HG03354 (cell line): ENCODE measurements around the gene TXK.

Source experiments
- ATAC-seq: cut with Tn5 transposase; IDR thresholded peaks from one replicate; pipeline ENCODE4 v1.9.1; 2021; ENCODE audit warnings: mild to moderate bottlenecking; ENCODE audit not compliant: unreplicated experiment, poor library complexity, severe bottlenecking

Gene TXK

DNA sequence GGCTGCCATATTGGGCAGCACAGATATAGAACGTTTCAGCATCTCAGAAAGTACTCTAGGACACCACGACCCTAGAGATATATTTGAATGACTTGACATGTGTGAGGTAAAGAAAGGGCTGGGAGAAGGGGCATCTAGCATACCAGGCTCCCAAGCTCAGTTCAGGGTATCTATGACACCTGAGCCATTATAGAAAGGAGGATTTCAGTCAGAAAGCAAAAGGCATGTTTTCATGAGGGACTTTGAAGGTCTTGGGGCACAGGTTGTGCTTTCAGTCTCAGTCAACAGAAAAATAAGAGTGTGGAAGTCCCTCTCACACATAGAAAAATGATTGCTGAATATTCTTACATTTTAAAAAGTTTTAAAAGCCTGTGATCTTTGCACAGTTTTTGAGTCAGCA lies 65.9 kb downstream of the TXK start:
- no peak for ATAC-seq

DNA sequence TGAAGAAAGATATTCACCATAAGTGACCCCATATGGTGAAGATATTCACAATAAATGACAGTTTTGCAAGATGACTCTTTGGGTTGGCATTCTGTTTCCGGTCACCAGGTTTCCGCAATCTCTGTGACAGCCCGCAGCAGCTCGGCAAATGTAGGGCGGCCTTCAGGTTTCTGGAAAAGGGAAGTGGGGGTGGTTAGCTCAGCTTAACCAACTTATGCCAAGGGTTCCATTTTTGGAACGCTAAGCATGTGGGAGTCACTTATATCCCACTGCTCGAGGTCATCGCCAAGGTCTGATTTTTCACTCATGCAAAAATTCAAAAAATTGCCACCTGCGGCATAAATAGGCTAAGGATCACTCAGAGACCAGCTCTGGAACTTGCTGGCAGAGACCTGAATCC lies 66.5 kb downstream of the TXK start:
- ATAC-seq = no peak

DNA sequence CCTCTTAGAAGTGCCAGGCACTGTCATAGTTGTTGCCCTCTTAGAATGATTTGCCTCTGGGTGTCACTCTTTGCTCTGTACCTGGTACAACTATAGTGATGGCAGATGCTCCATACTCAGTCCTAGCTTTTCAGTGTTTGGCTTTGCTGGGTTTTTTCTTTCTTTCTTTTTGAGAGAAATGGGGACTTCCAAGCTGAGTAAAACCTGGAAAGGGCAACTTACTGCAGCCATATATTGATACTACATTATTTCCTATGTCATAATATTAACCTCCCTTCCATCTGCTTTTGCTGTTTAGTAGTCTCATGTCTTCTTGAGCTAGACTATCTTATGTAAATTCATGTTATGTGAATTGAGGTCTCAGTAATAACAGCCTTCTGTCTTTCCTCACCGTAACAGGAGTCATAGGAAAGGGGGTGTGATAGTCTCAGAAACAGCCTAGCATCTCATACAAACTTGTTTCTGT lies 68.4 kb downstream of the TXK start:
- peak; percentile 72 for ATAC-seq

DNA sequence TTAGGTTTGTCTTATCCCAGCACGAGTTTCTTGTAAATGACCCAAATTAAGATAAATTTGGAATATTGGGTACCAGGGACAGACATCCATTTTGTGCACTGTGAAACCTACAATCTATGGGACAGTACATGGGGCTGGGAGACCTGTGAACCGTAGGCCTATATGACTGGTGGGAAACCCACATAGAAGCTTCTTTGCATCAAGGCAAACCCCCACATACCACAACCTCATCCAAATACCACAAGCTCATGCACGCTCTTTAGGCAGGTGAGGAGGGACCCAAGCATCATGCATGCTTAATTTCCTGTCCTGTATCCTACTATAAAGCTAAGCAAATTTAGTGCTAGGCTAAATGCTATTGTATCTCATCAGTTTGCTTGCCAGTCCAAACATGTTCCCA lies 69.7 kb downstream of the TXK start:
- peak; percentile 42 for ATAC-seq

DNA sequence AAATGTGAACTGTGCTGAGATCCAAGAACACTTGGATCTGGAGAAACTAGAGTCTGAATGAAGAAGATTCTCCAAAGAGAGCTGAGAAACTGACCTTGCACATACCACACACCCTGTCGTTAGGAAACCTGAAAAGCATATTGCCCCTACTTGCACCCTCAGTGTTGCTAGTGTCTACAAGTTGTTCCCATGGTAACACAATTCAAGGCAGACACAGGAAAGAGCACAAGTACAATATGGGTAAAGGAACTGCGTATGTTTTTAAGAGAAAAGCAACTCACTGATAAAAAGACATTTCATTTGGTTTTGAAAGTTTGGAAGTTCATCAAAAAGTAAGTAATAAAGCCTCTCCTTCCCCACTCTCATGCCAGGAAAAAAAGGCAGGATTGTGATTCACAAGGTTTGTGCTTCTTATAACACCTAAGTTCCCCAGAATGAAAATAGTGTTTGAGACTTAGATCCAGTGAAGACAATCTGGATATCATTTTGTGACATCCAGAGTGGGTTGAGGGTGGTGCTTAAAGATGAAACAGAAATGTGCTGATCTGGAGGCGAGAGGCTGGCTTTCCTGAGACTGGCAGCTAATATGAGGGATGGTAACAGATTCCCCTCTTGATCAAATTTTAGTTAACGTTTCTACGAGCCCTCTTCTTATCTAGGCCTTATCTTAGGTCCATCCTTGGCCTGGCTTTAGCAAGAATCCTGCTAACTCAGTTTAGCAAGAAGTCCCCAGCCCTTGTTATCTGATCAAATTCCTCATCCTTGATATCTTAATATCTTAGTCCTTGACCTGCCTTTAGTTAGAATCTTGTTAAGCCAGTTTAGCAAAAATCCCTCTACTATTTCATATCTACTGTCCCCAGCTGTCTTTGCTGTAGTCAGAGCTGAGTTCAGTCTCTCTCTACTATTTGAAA lies 75.2 kb downstream of the TXK start:
- no peak for ATAC-seq

DNA sequence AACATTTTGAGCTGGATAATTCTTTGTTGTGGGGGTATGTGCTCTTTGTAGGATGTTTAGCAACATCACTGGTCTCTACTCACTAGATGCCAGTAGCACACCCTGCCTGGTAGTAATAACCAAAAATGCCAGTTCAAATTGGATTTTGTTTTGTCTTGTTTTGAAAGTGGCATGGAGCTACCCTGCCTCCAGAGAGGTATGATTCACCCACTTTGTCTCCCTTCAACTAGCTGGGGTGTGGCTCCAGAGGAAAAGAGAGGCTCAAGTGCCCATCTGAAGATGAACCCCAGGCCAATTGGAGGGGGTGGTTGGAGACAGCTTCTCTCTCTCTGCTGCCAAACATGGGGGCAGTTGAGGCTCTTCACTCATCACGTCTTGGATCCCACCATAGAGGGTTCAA lies 83.0 kb downstream of the TXK start:
- no peak for ATAC-seq

DNA sequence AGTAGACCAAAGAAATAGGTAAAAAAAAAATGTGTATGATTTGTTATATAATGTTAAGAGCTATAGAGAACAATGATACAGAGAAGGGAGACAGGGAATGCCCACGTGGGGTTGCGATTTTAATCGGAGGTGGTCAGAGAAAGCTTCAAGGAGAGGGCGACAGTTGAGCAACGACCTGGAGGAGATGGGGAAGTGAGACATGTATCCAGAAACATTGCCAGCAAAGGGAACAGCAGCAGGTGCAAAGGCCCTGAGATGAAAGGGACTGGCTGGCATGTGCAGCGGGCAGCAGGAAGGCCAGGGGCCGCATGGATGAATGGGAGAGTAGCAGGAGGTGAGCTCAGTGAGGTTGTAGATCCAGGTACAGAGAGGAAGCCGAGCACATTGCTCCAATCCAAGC lies 84.6 kb downstream of the TXK start:
- ATAC-seq = no peak

DNA sequence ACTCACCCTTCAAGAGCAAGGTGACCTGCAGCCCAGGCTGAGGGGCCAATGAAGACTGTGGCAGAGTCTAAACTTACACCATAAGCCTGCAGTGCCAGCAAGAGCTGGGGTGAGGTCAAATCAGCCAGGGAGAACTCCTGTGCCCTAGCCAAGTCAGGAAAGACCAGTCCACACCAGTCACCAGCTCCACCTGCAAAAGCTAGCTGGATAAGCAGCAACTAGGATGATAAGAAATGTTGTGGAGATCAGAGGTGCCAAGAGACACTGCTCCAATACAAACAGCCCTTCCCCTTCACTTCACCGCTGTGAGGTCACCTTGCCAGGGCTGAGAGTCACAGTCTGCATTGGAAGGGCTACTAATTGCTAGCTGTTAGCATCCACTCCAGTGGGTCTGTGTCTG lies 86.2 kb downstream of the TXK start:
- ATAC-seq = peak; percentile 21

DNA sequence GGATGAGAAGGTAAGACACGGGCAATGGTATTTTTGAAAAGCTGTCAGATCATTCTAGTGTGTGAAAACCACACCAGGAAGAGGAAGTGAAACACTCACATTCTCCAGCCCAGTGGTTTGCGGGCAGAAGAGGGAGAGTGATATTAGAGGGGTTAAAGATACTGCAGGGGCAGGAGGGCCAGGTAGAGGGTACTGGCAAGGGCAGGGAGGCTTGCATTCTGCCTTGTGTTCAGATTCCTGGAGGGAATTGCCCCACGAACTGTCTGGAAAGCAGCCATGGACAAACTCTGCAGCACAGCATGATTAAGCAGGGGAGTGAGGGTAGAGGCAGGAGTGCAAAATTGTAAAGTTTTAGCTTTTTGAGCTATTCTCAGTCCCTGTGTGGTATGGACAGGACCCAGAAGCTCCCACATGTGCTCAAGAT lies 86.6 kb downstream of the TXK start:
- ATAC-seq = peak; percentile 99

DNA sequence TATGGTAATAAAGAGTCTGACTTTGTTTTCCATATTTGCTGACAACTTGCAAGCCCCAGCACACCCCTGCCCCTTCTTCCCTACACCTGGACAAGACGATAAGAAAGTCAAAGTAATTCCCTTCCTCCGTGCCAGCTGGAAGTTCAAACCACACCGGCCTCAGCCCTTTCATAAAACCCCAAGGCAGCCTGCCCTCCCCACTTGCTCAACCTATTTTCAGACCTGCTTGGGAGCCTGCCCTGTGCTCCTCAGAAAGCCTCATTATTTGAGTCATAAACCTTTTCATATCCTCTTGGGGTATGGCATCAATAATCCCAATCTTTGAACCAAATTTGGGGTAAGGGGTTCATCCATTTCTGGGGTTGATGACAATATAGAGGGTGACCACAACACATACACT lies 88.0 kb downstream of the TXK start:
- ATAC-seq = no peak

DNA sequence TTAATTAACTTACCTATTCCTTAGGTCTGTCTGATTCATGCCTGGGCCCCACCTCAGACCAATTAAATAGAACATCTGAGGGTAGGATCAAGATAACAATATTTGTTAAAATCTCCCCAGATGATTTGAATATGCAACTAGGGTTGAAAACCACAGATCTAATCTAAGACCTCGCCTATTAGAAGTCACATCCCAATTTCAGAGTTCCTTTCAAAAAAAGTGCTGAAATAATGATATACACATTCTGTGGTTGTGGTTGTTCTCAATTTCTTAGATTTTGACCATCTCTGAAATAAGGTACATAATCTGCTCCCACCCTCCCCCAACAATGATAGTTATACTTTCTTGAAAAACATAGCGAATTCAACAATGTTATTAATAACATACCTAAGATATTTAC lies 89.8 kb downstream of the TXK start:
- ATAC-seq = no peak

DNA sequence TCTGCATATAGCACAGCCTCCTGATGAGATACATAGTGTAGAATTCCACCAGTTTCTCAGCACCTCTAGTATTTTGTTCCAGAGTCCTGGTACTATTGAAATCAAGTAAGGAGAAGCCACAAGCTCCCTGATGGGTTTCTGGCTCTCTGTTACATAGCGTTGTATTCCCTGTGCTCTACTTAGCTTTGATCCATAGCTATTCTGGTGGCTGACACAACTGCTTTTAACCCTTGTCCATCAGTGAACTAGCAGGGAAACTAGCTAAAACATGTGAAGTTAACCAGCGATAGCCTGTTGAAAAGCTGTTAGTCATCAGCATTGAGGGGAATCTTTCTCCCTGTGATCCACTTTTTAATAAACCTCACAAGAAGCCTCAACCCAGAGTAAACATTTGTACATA lies 90.5 kb downstream of the TXK start:
- ATAC-seq = no peak

DNA sequence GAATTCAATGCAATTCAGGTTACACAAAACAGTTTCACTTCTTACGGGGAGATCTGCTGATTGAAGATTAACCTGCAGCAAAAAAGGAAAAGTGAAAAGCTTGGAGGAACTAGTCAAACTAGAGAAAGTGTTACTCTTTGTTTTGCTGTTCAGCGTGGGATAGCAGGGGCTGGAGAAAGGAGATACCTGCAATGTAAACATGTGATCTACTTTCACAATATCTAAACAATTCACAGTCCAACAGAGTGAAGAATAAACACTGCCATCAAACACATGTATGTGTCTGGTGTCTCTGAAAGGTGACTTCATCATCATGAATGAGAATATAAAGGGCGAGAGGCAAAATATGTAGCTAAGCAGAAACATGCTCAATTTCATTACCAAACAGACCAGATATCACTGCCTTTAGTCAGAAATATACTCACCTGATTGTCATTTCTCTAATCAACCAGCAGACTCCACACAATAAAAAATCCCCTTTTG lies 91.0 kb downstream of the TXK start:
- ATAC-seq = peak; percentile 41

DNA sequence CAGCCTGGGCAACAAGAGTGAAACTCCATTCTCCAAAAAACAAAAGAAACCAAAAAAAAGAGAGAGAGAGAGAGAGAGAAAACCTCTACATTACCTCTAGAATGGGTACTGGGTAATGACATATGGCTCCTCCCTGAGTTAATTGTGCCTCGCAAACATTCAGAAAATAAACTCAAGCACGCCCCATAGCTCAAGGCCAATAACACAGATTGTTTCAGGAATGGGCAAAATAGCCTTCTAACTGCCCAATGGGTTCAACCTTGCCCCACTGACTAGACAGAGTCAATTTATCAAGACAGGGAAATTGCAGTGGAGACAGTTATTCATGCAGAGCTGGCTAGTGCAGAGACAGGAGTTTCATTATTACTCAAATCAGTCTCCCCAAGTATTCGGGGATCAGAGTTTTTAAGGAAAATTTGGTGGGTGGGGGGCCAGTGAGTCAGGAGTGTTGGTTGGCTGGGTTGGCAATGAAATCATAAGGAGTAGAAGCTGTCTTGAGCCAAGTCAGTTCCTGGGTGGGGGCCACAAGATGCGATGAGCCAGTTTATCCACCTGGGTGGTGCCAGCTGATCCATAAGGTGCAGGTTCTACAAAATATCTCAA lies 92.4 kb downstream of the TXK start:
- no peak for ATAC-seq

DNA sequence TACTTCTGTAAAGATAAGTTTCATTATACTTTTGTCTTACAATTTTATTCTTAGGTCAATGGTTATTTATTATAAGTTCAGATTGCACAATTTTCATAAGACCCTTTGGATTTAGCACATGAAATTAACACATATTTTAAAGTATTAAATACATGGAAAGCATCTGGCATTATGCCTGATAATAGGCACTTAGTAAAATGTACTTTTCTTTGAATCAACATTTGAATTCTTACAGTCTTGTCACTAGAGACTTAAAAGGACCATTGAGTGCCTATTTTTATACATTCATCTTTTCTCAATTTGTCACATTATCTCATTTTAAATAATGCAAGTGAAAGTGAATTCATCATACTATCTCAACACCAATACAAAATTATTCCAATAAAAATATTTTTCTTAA lies 94.5 kb downstream of the TXK start:
- ATAC-seq = no peak

DNA sequence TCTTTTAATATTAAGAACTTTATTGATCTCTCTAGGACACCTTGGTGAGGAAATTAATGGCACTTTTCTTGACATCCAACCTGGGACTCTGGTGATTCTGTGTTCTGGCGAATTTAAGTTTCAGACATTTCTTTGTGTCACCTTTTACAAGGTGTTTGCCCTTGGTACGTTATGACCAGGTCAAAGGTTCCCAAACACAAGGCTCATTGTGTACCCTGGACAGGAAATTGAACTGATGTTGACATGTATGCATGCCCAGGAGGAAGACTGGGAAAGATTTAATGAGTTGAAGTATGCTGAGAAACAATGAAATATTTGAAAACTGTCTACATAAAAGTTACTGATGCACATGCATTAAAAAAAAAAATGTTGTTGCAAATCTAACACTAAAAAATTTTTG lies 95.4 kb downstream of the TXK start:
- no peak for ATAC-seq

DNA sequence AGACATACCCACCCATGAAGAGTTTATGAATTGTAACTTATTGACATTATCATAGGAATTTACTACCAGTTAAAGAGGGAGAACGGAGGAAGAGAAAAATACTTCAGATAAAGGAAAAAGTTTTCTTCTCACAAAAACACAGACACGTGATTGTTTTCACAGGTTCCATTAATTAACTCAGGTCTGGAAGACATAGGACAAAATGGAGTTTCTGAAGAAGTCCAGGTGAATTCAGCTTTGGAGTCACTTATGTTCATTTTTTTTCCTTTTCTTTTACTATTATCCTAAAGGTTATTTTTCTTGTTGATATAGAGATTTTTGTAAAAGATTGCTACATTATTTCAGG lies 97.0 kb downstream of the TXK start:
- ATAC-seq = no peak

DNA sequence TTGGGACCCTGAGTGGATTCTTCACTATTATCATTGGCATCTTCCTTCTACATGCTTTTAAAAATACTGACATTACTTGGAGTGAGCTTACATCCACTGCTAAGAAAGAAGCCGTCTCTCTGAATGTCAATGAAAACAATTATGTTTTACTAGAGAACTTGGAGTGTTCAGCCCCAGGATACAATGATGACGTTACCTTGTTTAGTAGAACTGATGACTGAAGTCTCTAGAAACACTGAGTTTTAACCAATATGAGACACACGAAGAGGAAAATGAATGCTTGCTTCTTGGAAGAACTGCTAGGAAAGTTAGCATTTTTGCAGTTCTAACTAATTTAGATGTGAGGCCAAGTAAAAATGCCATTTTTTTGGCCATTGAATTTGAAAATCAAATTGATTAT lies 98.1 kb downstream of the TXK start:
- ATAC-seq = no peak

DNA sequence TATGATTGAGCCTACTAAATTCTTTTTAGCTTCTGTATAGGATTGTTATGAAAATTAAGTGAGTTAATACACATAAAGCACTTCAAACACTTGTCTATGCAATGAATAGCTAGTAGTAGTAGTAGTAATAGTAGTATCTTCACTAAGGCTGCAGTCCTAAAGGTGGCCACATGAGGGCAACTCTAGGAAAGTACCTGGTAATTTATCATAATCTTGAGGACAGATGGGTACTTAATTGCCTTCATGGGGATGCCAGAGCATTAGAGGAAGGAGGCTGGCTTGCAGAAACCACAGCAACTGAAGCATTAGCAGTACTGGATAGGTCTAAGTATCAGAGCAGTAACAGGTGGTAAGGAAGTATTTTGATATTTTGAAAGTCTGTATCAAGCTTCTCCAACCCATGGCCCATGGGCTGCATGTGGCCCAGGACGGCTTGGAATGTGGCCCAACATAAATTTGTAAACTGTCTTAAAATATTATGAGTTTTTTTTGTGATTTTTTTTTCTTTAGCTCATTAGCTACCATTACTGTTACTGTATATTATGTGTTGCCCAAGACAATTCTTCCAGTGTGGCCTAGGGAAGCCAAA lies 100.1 kb downstream of the TXK start:
- peak; percentile 58 for ATAC-seq

DNA sequence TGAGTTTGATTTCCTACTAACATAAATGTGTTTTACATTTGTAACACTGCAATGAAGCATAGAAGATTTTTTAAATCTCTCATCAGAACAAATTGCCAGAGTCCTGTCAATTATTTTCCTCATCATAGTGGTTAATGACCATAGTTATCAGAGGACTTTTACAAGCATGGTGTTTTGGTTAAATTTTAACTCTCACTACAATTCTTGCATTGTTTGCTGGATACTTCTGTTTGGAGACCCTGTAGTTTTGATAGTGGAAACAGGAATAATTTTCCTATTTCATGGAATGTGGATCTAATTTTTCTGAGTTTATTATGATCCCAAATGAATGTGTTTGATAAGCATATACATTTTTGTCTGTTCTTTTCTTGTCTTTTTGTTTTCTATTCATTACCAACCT lies 100.6 kb downstream of the TXK start:
- no peak for ATAC-seq

DNA sequence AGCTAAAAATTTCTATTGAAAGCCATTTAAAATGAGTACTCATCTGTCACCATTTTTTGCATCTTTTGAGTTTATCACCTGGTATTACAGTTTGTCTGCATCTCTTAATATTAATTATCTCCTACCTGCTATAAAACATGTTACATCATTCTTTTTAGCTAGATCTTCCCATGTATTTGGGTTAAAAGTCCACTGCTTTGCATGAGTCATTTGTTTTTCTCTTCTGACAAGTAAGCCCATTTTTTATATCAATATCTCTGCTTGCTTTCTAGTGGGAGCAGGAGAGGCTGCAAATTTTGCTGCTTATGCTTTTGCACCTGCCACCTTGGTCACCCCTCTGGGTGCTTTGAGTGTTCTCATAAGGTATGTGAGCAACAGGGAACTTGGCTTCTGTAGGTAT lies 101.3 kb downstream of the TXK start:
- no peak for ATAC-seq
